Testis (tissue), 3 donors: ENCODE measurements around the gene SEMG1. TPM values are rescaled to one million over a fixed set of nuclear protein-coding genes. Genes with fewer than 3 reads are reported as not detected.

Experiments
- DNase-seq: peaks from one replicate; pipeline ENCODE4 v3.0.0-alpha.2; 2019
- H3K27ac ChIP-seq, 2 donors: fragments of 200-600 bp; sonication (generic); one replicate each; pipeline ENCODE4 v1.5.1; 2019
- H3K27me3 ChIP-seq: fragments of 200-600 bp; sonication (generic); one replicate; pipeline ENCODE4 v1.5.1; 2019
- H3K36me3 ChIP-seq: fragments of 200-600 bp; sonication (generic); one replicate; pipeline ENCODE4 v1.5.1; 2017; ENCODE audit warnings: low read depth; ENCODE audit errors: missing control alignments
- H3K4me1 ChIP-seq: fragments of 200-600 bp; sonication (generic); one replicate; pipeline ENCODE4 v1.5.1; 2019
- H3K4me3 ChIP-seq, 2 donors: fragments of 200-600 bp; sonication (generic); one replicate each; pipeline ENCODE4 v1.5.1; 2017 to 2019
- H3K9me3 ChIP-seq: fragments of 200-600 bp; sonication (generic); one replicate; pipeline ENCODE4 v1.5.1; 2017
- POLR2A ChIP-seq: fragments of 450-650 bp; IDR thresholded peaks from one replicate; pipeline ENCODE4 v1.6.1; 2017; ENCODE audit warnings: antibody characterized with exemption, mild to moderate bottlenecking, moderate library complexity
- WGBS, 2 donors: methylation state at CpG; one replicate each; pipeline ENCODE4 v1.1.5; 2018; 5-methylcytosine and 5-hydroxymethylcytosine counted together
- intact Hi-C: fragments of 100-400 bp; cut with DNase I; formaldehyde crosslinking; loops from one replicate; pipeline ENCODE4 v1.15.1; 2023; ENCODE audit warnings: low total_unique reads
- polyA plus RNA-seq: library from polyadenylated mRNA; stranded (reverse); fragments of 350-450 nt; fragmentation: Illumina TruSeq; extraction: RNeasy Lipid Tissue Mini Kit (QIAGEN cat#74804); gene quantifications from one replicate; pipeline ENCODE4 v1.2.3, GENCODE V29; 2014; ENCODE audit warnings: low read depth, low replicate concordance; ENCODE audit not compliant: insufficient read depth
- total RNA-seq, 2 donors: library from RNA; depleted of rRNA; stranded (reverse); fragments of >200 nt; gene quantifications; one replicate each; pipeline ENCODE4 v1.2.3, GENCODE V29; 2016
- TF ChIP-seq, protein P1 (sequence below), 3 experiments: fragments of 450-650 bp in 2 of 3; fragments of 200-600 bp in 1 of 3; sonication (generic) in 1 of 3; IDR thresholded peaks; one replicate each; pipeline ENCODE4 v1.5.1; 2016 to 2019; ENCODE audit warnings: antibody characterized with exemption in 3 of 3, mild to moderate bottlenecking in 2 of 3, moderate library complexity in 1 of 3

SEMG1 gene
- total and polyA plus RNA-seq, 3 donors from 2014 or later: not detected

- intact Hi-C loops: no loop called here
- H3K27me3 ChIP-seq: no peaks in the 10 kb centered on the region
Measured at GRCh38 chr20:45248609-45249008, 41.8 kb downstream of the SEMG1 start.

GRCh38 chr20:45251884-45252560 is 45.2 kb downstream of the SEMG1 start:
- TF ChIP-seq, protein P1, sequence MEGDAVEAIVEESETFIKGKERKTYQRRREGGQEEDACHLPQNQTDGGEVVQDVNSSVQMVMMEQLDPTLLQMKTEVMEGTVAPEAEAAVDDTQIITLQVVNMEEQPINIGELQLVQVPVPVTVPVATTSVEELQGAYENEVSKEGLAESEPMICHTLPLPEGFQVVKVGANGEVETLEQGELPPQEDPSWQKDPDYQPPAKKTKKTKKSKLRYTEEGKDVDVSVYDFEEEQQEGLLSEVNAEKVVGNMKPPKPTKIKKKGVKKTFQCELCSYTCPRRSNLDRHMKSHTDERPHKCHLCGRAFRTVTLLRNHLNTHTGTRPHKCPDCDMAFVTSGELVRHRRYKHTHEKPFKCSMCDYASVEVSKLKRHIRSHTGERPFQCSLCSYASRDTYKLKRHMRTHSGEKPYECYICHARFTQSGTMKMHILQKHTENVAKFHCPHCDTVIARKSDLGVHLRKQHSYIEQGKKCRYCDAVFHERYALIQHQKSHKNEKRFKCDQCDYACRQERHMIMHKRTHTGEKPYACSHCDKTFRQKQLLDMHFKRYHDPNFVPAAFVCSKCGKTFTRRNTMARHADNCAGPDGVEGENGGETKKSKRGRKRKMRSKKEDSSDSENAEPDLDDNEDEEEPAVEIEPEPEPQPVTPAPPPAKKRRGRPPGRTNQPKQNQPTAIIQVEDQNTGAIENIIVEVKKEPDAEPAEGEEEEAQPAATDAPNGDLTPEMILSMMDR (IDR thresholded peaks at IDR 0.05): no peak
- no peak for TF ChIP-seq POLR2A
- Histone ChIP-seq H3K4me1 (no peaks in the 10 kb centered on the region), H3K36me3 (no peaks in the 10 kb centered on the region), H3K27ac (no peak overlapping the region), H3K27me3 (no peaks in the 10 kb centered on the region), H3K9me3 (no peaks in the 10 kb centered on the region), H3K4me3 (no peak overlapping the region)
- DNase-seq: no peak
- intact Hi-C loops: no loop called here
- 72 to 77% methylated on average over 5 of the region's 5 CpGs for whole genome bisulfite sequencing, 2 donors

More at GRCh38 chr20:45248609-45249008, 41.8 kb downstream of the SEMG1 start:
- no peak for DNase-seq
- TF ChIP-seq, protein P1 (IDR thresholded peaks at IDR 0.05): no peak
- no peak for TF ChIP-seq POLR2A
- Histone ChIP-seq H3K9me3 (no peaks in the 10 kb centered on the region), H3K27ac (no peak overlapping the region), H3K4me3 (no peak overlapping the region), H3K4me1 (no peaks in the 10 kb centered on the region), H3K36me3 (no peaks in the 10 kb centered on the region)

DNA sequence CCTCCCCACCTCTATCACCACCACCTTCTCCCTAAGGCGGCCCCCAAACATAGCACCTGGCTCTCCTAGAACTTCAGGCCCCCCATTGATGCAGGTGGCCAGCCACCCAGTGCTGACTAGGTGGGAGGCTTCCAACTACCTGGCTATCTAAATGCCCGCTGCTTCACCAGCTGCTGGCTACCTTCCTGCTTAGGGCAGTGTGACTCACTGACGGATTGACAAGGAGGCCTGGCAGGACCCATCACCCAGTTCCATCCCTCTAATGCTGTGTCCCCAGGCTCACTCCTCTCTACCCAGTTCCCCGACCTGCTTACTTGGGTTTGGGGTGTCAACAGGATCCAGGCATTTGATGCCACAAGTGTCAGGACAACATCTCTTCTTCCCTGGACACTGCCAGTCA is 46.4 kb downstream of the SEMG1 start:
- TF ChIP-seq, protein P1 (IDR thresholded peaks at IDR 0.05): no peak
- TF ChIP-seq POLR2A: no peak
- intact Hi-C loops: no loop called here
- WGBS, 2 donors: 82 to 98% methylated on average over 4 of the region's 4 CpGs
- no peaks in the 10 kb centered on the region for H3K4me1 ChIP-seq
- DNase-seq: no peak
- H3K27me3 ChIP-seq: no peaks in the 10 kb centered on the region
- H3K4me3 ChIP-seq: no peak overlapping the region
- H3K36me3 ChIP-seq: no peaks in the 10 kb centered on the region
- H3K9me3 ChIP-seq: no peaks in the 10 kb centered on the region
- no peak overlapping the region for H3K27ac ChIP-seq

DNA sequence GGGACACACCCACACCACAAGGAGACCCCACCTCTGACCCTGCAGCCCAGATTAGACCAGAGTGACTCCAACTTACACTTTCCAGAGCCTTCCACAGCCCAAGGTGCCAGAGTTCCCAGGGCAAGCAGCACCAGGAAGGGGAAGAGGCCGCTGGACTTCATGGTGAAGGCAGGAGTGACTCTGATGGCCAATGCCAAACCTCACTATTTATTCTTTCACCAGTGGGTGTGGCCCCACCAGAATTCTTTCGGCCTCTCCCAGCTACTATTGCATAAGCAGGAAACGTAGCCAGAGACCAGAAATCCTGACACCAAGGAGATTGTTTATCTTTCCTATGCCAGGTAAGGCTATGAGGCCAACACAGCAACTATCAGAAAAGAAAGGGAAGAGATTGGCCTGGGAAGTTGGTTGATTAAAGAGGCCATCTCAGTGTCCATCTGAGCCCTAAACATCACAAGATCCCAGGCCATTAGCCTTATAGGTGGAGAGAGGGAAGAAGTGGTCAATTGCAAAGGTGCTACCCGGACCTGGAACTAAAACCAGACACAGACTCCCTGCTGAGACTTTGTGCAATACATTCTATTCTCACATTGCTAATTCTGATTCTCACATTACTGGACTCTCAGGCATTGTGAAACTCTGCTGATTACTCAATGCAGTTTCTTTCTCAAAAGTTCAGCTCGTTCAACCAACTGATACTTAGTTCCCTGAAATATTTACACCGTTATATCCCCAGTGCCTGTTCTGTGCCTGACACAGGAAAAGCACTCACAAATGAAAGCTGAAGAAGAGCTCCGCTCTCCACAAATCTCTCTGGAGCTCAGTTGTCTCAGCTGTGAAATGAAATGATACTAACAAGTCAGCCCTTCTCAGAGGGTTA is 47.8 kb downstream of the SEMG1 start, which contains the start of gene SLPI:
TSS of gene SLPI (minus strand) at position 182 of the 880 bp plus-strand sequence. CDS start at position 161, 21 bp downstream.
- Histone ChIP-seq H3K4me1 (no peaks in the 10 kb centered on the region), H3K4me3 (no peak within 1 kb of the TSS), H3K36me3 (no peaks in the 10 kb centered on the region), H3K9me3 (no peaks in the 10 kb centered on the region), H3K27ac (no peak within 1 kb of the TSS), H3K27me3 (no peaks in the 10 kb centered on the region)
- 63 to 65% methylated on average over 7 of the region's 7 CpGs for WGBS, 2 donors
- TF ChIP-seq, protein P1 (IDR thresholded peaks at IDR 0.05): no peak
- TF ChIP-seq POLR2A: no peak
- DNase-seq: no peak
- intact Hi-C loops: no loop called here
